GM23338 (cell line): ENCODE measurements around the gene FBXO28.
"Not testable (repeated sequence)": the region's sequence is repeated elsewhere in the genome, so short reads cannot be mapped to it uniquely, and the experiment has no call there.

Experiments
- CREB1 ChIP-seq: fragments of 250-450 bp; sonication (Bioruptor Pico); IDR thresholded peaks from 2 replicates; pipeline ENCODE4 v1.5.0; 2020; ENCODE audit warnings: low read depth, mild to moderate bottlenecking, moderate library complexity
- CTCF ChIP-seq, 2 experiments: fragments of 200-600 bp in 1 of 2; sonication (generic) in 1 of 2; conservative IDR thresholded peaks; 2 replicates each; pipeline versions ENCODE4 v1.5.1 to v1.6.1; 2016 to 2017; ENCODE audit warnings: antibody characterized with exemption in 2 of 2, low read depth in 2 of 2, mild to moderate bottlenecking in 2 of 2, moderate library complexity in 1 of 2
- EZH2 ChIP-seq: fragments of 200-600 bp; sonication (generic); IDR thresholded peaks from one replicate; pipeline ENCODE4 v1.8.0; 2017; ENCODE audit warnings: antibody characterized with exemption, mild to moderate bottlenecking, low read depth; ENCODE audit not compliant: unreplicated experiment
- EZH2phosphoT487 ChIP-seq: fragments of 200-600 bp; sonication (generic); IDR thresholded peaks from one replicate; pipeline ENCODE4 v1.8.1; 2018; ENCODE audit warnings: antibody characterized with exemption; ENCODE audit not compliant: unreplicated experiment
- JUNB ChIP-seq: IDR thresholded peaks from one replicate; pipeline ENCODE4 v1.6.1; 2016; ENCODE audit warnings: antibody characterized with exemption; ENCODE audit not compliant: unreplicated experiment
- NANOG ChIP-seq: IDR thresholded peaks from 2 replicates; pipeline ENCODE4 v1.6.1; 2016; ENCODE audit warnings: antibody characterized with exemption, borderline replicate concordance
- POLR2AphosphoS5 ChIP-seq: IDR thresholded peaks from 2 replicates; pipeline ENCODE4 v1.6.1; 2016; ENCODE audit warnings: antibody characterized with exemption, low read depth
- REST ChIP-seq: IDR thresholded peaks from one replicate; pipeline ENCODE4 v1.6.1; 2018; ENCODE audit warnings: antibody characterized with exemption; ENCODE audit not compliant: unreplicated experiment
- STAT1 ChIP-seq: IDR thresholded peaks from one replicate; pipeline ENCODE4 v1.6.1; 2016; ENCODE audit warnings: antibody characterized with exemption; ENCODE audit not compliant: unreplicated experiment
- ZNF114 ChIP-seq: fragments of 250-450 bp; sonication (Bioruptor Pico); IDR thresholded peaks from 2 replicates; pipeline ENCODE4 v1.5.0; 2020; ENCODE audit warnings: mild to moderate bottlenecking, moderate library complexity
- ZNF331 ChIP-seq: fragments of 250-450 bp; sonication (Bioruptor Pico); IDR thresholded peaks from 2 replicates; pipeline ENCODE4 v1.5.0; 2020; ENCODE audit warnings: low read depth, mild to moderate bottlenecking, moderate library complexity
- TF ChIP-seq, protein P1 (sequence below): IDR thresholded peaks from 2 replicates; pipeline ENCODE4 v1.6.1; 2016; ENCODE audit warnings: antibody characterized with exemption
- TF ChIP-seq, protein P2 (sequence below): fragments of 250-450 bp; sonication (Bioruptor Pico); IDR thresholded peaks from 2 replicates; pipeline ENCODE4 v1.5.0; 2020; ENCODE audit warnings: mild to moderate bottlenecking, moderate library complexity

GRCh38 chr1:224079644-224080043, 34.3 kb upstream of the FBXO28 start:
- not testable (repeated sequence) for TF ChIP-seq REST; CTCF (conservative IDR thresholded peaks at IDR 0.05; ENCODE audit: low read depth in 2 of 2); POLR2AphosphoS5; CREB1 (CRISPR knock-in tag); EZH2phosphoT487; EZH2; ZNF114 (CRISPR knock-in tag); NANOG; ZNF331; JUNB; STAT1
- TF ChIP-seq, protein P1, sequence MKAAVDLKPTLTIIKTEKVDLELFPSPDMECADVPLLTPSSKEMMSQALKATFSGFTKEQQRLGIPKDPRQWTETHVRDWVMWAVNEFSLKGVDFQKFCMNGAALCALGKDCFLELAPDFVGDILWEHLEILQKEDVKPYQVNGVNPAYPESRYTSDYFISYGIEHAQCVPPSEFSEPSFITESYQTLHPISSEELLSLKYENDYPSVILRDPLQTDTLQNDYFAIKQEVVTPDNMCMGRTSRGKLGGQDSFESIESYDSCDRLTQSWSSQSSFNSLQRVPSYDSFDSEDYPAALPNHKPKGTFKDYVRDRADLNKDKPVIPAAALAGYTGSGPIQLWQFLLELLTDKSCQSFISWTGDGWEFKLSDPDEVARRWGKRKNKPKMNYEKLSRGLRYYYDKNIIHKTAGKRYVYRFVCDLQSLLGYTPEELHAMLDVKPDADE = not testable (repeated sequence)
- TF ChIP-seq, protein P2, sequence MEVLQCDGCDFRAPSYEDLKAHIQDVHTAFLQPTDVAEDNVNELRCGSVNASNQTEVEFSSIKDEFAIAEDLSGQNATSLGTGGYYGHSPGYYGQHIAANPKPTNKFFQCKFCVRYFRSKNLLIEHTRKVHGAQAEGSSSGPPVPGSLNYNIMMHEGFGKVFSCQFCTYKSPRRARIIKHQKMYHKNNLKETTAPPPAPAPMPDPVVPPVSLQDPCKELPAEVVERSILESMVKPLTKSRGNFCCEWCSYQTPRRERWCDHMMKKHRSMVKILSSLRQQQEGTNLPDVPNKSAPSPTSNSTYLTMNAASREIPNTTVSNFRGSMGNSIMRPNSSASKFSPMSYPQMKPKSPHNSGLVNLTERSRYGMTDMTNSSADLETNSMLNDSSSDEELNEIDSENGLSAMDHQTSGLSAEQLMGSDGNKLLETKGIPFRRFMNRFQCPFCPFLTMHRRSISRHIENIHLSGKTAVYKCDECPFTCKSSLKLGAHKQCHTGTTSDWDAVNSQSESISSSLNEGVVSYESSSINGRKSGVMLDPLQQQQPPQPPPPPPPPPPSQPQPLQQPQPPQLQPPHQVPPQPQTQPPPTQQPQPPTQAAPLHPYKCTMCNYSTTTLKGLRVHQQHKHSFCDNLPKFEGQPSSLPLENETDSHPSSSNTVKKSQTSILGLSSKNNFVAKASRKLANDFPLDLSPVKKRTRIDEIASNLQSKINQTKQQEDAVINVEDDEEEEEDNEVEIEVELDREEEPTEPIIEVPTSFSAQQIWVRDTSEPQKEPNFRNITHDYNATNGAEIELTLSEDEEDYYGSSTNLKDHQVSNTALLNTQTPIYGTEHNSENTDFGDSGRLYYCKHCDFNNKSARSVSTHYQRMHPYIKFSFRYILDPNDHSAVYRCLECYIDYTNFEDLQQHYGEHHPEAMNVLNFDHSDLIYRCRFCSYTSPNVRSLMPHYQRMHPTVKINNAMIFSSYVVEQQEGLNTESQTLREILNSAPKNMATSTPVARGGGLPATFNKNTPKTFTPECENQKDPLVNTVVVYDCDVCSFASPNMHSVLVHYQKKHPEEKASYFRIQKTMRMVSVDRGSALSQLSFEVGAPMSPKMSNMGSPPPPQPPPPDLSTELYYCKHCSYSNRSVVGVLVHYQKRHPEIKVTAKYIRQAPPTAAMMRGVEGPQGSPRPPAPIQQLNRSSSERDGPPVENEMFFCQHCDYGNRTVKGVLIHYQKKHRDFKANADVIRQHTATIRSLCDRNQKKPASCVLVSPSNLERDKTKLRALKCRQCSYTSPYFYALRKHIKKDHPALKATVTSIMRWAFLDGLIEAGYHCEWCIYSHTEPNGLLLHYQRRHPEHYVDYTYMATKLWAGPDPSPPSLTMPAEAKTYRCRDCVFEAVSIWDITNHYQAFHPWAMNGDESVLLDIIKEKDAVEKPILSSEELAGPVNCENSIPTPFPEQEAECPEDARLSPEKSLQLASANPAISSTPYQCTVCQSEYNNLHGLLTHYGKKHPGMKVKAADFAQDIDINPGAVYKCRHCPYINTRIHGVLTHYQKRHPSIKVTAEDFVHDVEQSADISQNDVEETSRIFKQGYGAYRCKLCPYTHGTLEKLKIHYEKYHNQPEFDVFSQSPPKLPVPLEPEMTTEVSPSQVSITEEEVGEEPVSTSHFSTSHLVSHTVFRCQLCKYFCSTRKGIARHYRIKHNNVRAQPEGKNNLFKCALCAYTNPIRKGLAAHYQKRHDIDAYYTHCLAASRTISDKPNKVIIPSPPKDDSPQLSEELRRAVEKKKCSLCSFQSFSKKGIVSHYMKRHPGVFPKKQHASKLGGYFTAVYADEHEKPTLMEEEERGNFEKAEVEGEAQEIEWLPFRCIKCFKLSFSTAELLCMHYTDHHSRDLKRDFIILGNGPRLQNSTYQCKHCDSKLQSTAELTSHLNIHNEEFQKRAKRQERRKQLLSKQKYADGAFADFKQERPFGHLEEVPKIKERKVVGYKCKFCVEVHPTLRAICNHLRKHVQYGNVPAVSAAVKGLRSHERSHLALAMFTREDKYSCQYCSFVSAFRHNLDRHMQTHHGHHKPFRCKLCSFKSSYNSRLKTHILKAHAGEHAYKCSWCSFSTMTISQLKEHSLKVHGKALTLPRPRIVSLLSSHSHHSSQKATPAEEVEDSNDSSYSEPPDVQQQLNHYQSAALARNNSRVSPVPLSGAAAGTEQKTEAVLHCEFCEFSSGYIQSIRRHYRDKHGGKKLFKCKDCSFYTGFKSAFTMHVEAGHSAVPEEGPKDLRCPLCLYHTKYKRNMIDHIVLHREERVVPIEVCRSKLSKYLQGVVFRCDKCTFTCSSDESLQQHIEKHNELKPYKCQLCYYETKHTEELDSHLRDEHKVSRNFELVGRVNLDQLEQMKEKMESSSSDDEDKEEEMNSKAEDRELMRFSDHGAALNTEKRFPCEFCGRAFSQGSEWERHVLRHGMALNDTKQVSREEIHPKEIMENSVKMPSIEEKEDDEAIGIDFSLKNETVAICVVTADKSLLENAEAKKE = not testable (repeated sequence)
